PC-9 (cell line): ENCODE data around the gene LETM1.

Source experiments
- CTCF ChIP-seq: fragments of 200-600 bp; sonication (generic); conservative IDR thresholded peaks from 2 replicates; pipeline ENCODE4 v1.6.1; 2017; ENCODE audit warnings: mixed run types, antibody characterized with exemption, mild to moderate bottlenecking, moderate library complexity
- EZH2 ChIP-seq: fragments of 200-600 bp; sonication (generic); IDR thresholded peaks from 2 replicates; pipeline ENCODE4 v1.8.0; 2017; ENCODE audit warnings: antibody characterized with exemption, low read depth

GRCh38 chr4:1762264-1763010 is 93.5 kb downstream of the LETM1 start:
- no peak for TF ChIP-seq CTCF
- no peak for TF ChIP-seq EZH2
